ENCODE measurements around the gene AKNA.

Gene AKNA

GRCh38 chr9:114317665-114318357 lies 70.0 kb downstream of the AKNA start:
- no peak overlapping the region for H3K27ac ChIP-seq (ENCODE audit: low read depth, low read length)
- H2AFZ ChIP-seq (ENCODE audit: low read length, unreplicated experiment), result no peak overlapping the region
- no peaks in the 10 kb centered on the region for H3K79me2 ChIP-seq (ENCODE audit: control insufficient read depth, insufficient read depth, low read length, unreplicated experiment)
- H3K27me3 ChIP-seq (ENCODE audit: insufficient read depth, low read length), result no peaks in the 10 kb centered on the region
- H3K4me3 ChIP-seq (ENCODE audit: low read depth, low read length), result no peak overlapping the region
- peaks cover 9% of the 10 kb centered on the region for H3K4me1 ChIP-seq (ENCODE audit: control insufficient read depth, insufficient read depth, low read length, unreplicated experiment)
- no peaks in the 10 kb centered on the region for H3K36me3 ChIP-seq (ENCODE audit: insufficient read depth, low read length)

DNA sequence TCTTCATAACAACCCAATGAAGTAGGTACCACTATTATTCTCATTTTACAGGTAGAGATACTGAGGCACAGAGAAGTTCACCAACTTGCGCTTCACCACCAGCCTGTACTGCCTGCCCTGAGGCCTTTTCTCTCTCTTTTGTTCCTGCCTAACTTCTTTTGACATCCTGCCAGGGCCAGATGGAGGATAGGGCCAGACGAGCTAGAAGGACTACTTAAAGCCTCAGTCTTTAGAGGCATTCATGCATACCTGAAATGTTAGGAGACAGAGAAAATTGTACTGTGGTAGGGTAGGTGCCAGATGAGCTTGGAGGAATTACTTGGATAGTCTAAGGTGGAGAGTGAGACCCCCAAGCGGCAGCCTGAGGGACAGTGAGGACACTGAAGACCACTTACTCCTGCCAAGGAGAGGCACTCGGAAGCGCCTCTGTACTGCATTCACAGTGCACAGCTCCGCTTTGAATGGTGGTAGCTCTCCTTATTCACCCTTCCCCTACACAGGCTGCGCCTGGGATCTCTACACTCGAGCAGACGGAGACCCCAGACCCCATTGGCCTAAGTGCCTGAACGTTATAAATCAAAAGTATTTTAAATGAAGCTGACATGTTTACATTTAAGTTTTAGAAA lies 71.1 kb downstream of the AKNA start:
- no peak overlapping the region for H2AFZ ChIP-seq (ENCODE audit: low read length, unreplicated experiment)
- no peaks in the 10 kb centered on the region for H3K79me2 ChIP-seq (ENCODE audit: control insufficient read depth, insufficient read depth, low read length, unreplicated experiment)
- H3K4me3 ChIP-seq (ENCODE audit: low read depth, low read length), result no peak overlapping the region
- H3K36me3 ChIP-seq (ENCODE audit: insufficient read depth, low read length), result no peaks in the 10 kb centered on the region
- no peak overlapping the region for H3K27ac ChIP-seq (ENCODE audit: low read depth, low read length)
- H3K27me3 ChIP-seq (ENCODE audit: insufficient read depth, low read length), result no peaks in the 10 kb centered on the region
- H3K4me1 ChIP-seq (ENCODE audit: control insufficient read depth, insufficient read depth, low read length, unreplicated experiment), result peaks cover 2% of the 10 kb centered on the region

DNA sequence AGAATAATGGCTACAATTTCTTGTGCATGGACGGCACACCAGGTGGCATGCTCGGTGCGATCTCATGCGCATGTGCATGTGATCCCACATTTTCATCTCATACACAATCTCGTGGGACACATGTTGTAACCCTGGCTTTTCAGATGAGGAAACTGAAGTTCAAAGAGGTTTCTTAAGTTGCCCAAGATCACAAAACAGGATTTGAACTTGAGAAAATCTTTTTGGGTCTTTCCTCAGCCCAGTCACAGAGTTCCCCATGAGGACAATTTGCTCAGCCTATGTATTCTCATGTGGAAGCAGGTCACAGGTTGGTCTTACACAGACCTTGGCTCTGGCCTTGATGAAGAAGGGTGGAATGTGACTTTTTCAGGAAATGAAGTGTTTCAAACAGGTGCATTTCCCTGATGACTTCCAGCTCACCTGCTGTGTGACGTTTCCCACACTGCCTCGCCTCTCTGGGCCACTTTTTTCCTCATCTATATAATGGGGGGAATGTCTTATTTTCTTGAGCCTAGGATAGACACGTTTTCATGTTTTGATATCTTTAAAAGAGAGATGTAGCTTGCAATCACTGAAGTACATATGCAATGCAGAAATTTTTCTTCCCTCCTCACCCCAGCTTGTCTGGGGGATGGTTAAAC lies 71.9 kb downstream of the AKNA start:
- no peaks in the 10 kb centered on the region for H3K4me1 ChIP-seq (ENCODE audit: control insufficient read depth, insufficient read depth, low read length, unreplicated experiment)
- H2AFZ ChIP-seq (ENCODE audit: low read length, unreplicated experiment), result no peak overlapping the region
- no peaks in the 10 kb centered on the region for H3K36me3 ChIP-seq (ENCODE audit: insufficient read depth, low read length)
- H3K79me2 ChIP-seq (ENCODE audit: control insufficient read depth, insufficient read depth, low read length, unreplicated experiment), result no peaks in the 10 kb centered on the region
- H3K27me3 ChIP-seq (ENCODE audit: insufficient read depth, low read length), result no peaks in the 10 kb centered on the region
- H3K27ac ChIP-seq (ENCODE audit: low read depth, low read length), result no peak overlapping the region
- H3K4me3 ChIP-seq (ENCODE audit: low read depth, low read length), result no peak overlapping the region

DNA sequence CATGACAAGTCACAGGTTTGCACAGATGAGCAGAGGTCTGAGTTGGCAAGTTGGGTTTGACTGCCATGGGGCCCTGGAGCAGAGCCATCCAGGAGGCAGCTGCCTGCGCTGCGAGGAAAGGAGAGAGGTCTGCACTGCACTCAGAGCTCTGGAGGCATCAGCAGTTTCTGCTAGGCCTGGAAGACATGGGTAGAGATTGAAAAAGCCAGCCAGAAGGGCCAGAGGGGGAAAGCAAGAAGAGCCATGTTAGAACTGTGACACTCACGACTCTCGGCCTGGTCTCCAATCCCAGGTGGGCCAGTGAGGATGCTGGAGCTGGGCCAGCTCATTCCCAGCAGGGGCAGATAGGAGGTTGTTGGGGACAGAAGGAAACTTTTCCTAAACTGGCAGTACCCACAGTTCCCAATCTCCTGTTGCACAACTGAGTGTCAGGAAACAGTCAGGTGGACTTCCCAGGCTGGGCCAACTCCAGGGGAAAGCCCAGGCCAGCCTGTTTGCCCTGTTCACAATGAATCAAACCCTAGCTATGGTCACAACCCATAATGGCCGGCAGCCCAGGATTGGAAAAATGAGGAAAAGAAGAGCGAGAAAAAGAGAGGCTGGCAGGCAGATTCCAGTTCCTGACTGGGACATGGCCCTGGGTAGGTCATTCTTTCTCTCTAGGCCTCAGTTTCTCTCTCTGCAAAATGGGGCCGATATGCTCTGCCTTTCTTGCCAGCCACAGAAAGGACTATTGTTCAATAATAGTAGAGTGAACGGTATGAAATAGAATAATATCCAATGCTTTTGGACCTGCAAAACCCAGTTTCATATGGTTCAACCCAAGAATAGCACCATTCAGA lies 72.7 kb downstream of the AKNA start:
- Histone ChIP-seq H3K27me3 (ENCODE audit: insufficient read depth, low read length) (no peaks in the 10 kb centered on the region), H2AFZ (ENCODE audit: low read length, unreplicated experiment) (no peak overlapping the region), H3K79me2 (ENCODE audit: control insufficient read depth, insufficient read depth, low read length, unreplicated experiment) (no peaks in the 10 kb centered on the region), H3K27ac (ENCODE audit: low read depth, low read length) (no peak overlapping the region), H3K36me3 (ENCODE audit: insufficient read depth, low read length) (no peaks in the 10 kb centered on the region), H3K4me1 (ENCODE audit: control insufficient read depth, insufficient read depth, low read length, unreplicated experiment) (no peaks in the 10 kb centered on the region), H3K4me3 (ENCODE audit: low read depth, low read length) (no peak overlapping the region)

- H3K27ac ChIP-seq (ENCODE audit: low read depth, low read length), result no peak overlapping the region
These were observed 73.4 kb downstream of the AKNA start for GRCh38 chr9:114314256-114314867.

GRCh38 chr9:114313186-114313585 lies 74.6 kb downstream of the AKNA start:
- no peaks in the 10 kb centered on the region for H3K4me1 ChIP-seq (ENCODE audit: control insufficient read depth, insufficient read depth, low read length, unreplicated experiment)
- no peaks in the 10 kb centered on the region for H3K79me2 ChIP-seq (ENCODE audit: control insufficient read depth, insufficient read depth, low read length, unreplicated experiment)
- no peak overlapping the region for H3K4me3 ChIP-seq (ENCODE audit: low read depth, low read length)
- no peak overlapping the region for H3K27ac ChIP-seq (ENCODE audit: low read depth, low read length)
- H3K27me3 ChIP-seq (ENCODE audit: insufficient read depth, low read length), result no peaks in the 10 kb centered on the region
- H2AFZ ChIP-seq (ENCODE audit: low read length, unreplicated experiment), result no peak overlapping the region
- no peaks in the 10 kb centered on the region for H3K36me3 ChIP-seq (ENCODE audit: insufficient read depth, low read length)

More at GRCh38 chr9:114314256-114314867, 73.4 kb downstream of the AKNA start:
- Histone ChIP-seq H2AFZ (ENCODE audit: low read length, unreplicated experiment) (no peak overlapping the region), H3K27me3 (ENCODE audit: insufficient read depth, low read length) (no peaks in the 10 kb centered on the region), H3K4me1 (ENCODE audit: control insufficient read depth, insufficient read depth, low read length, unreplicated experiment) (no peaks in the 10 kb centered on the region), H3K79me2 (ENCODE audit: control insufficient read depth, insufficient read depth, low read length, unreplicated experiment) (no peaks in the 10 kb centered on the region), H3K36me3 (ENCODE audit: insufficient read depth, low read length) (no peaks in the 10 kb centered on the region), H3K4me3 (ENCODE audit: low read depth, low read length) (no peak overlapping the region)

- Histone ChIP-seq H3K27ac (ENCODE audit: low read depth, low read length) (no peak overlapping the region), H3K4me3 (ENCODE audit: low read depth, low read length) (no peak overlapping the region), H3K4me1 (ENCODE audit: control insufficient read depth, insufficient read depth, low read length, unreplicated experiment) (no peaks in the 10 kb centered on the region), H3K79me2 (ENCODE audit: control insufficient read depth, insufficient read depth, low read length, unreplicated experiment) (no peaks in the 10 kb centered on the region), H3K27me3 (ENCODE audit: insufficient read depth, low read length) (no peaks in the 10 kb centered on the region), H3K36me3 (ENCODE audit: insufficient read depth, low read length) (no peaks in the 10 kb centered on the region), H2AFZ (ENCODE audit: low read length, unreplicated experiment) (no peak overlapping the region)
These were observed 75.3 kb downstream of the AKNA start for GRCh38 chr9:114312513-114312875.

DNA sequence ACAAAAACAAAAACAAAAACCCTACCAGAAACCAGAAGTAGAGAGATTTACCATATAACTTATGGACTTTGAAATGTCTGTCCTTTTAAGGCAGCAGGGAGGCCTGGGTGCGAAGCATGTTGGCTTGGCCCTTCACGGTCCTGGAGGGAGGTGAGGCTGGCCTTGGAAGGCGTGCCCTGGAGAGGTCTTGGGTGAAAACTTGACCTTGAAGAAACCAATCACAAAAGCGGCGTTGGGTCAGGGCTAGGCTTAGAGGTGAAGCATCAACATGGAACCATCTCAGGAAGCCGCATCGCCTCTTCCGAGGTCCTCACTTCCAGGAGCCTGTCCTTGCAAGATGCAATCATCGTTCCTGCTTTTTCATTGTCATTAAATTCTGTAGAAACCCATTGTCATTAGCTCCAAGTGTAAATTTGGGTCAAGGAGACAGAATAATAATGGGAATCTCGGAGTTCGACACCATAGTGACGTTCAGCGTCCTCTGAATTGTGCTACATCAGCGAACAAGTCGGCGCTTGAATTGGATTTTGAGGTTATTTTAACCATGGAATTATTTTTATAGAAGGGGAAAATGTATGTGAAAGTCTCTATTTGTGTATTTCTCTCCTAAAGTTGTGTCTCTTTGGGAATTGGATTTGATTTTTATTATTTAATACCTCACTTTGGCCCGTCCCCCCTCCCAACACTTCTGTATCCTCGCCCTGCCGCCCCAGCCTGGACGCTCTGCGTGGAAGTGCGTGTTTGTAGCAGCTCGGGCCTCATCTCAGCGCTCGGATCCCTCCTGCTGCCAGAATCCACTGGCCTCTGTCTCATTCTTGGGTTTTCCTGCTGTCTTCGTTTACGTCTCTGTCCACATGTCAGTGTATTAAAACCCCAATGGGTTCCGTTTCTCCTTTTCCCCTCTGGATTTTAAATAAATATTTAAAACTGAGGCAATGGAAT lies 75.9 kb downstream of the AKNA start:
- no peak overlapping the region for H3K27ac ChIP-seq (ENCODE audit: low read depth, low read length)
- H3K4me3 ChIP-seq (ENCODE audit: low read depth, low read length), result no peak overlapping the region
- no peaks in the 10 kb centered on the region for H3K4me1 ChIP-seq (ENCODE audit: control insufficient read depth, insufficient read depth, low read length, unreplicated experiment)
- H3K27me3 ChIP-seq (ENCODE audit: insufficient read depth, low read length), result no peaks in the 10 kb centered on the region
- no peak overlapping the region for H2AFZ ChIP-seq (ENCODE audit: low read length, unreplicated experiment)
- no peaks in the 10 kb centered on the region for H3K79me2 ChIP-seq (ENCODE audit: control insufficient read depth, insufficient read depth, low read length, unreplicated experiment)
- H3K36me3 ChIP-seq (ENCODE audit: insufficient read depth, low read length), result no peaks in the 10 kb centered on the region

GRCh38 chr9:114310471-114311450 lies 77.0 kb downstream of the AKNA start:
- Histone ChIP-seq H3K4me3 (ENCODE audit: low read depth, low read length) (no peak overlapping the region), H3K27ac (ENCODE audit: low read depth, low read length) (no peak overlapping the region), H2AFZ (ENCODE audit: low read length, unreplicated experiment) (no peak overlapping the region), H3K36me3 (ENCODE audit: insufficient read depth, low read length) (no peaks in the 10 kb centered on the region), H3K79me2 (ENCODE audit: control insufficient read depth, insufficient read depth, low read length, unreplicated experiment) (no peaks in the 10 kb centered on the region), H3K4me1 (ENCODE audit: control insufficient read depth, insufficient read depth, low read length, unreplicated experiment) (no peaks in the 10 kb centered on the region), H3K27me3 (ENCODE audit: insufficient read depth, low read length) (no peaks in the 10 kb centered on the region)

Data from ACC112 (cell line).